EL (cell line): ENCODE results near the gene RABL2A.
"Not testable (repeated sequence)": the region's sequence is repeated elsewhere in the genome, so short reads cannot be mapped to it uniquely, and the experiment has no call there.

Source experiments
- DNase-seq: peaks from one replicate; pipeline ENCODE4 v3.0.0-alpha.2; 2016

Gene RABL2A

GRCh38 chr2:113690871-113691270, 63.8 kb downstream of the RABL2A start:
- DNase-seq = not testable (repeated sequence)
